NOMO-1 treated with dmso at 0.1 percent for 144 hours (cell line): ENCODE measurements around the gene KLF1.
"Not testable (repeated sequence)": the region's sequence is repeated elsewhere in the genome, so short reads cannot be mapped to it uniquely, and the experiment has no call there.

ENCODE experiments used
- DNase-seq: peaks from one replicate; lab custom pipeline; 2025; ENCODE audit not compliant: unreplicated experiment; lab: John Stamatoyannopoulos, UW

KLF1 gene

GRCh38 chr19:12868540-12869112 is 18.4 kb downstream of the KLF1 start:
- DNase-seq: no peak

GRCh38 chr19:12867120-12868099 is 19.6 kb downstream of the KLF1 start:
- DNase-seq: peak; percentile 29

- no peak for DNase-seq
Observed at GRCh38 chr19:12866416-12867119, 20.4 kb downstream of the KLF1 start.

GRCh38 chr19:12865746-12866415 is 21.1 kb downstream of the KLF1 start:
- DNase-seq: no peak

GRCh38 chr19:12864721-12865715 is 22.0 kb downstream of the KLF1 start:
- no peak for DNase-seq

GRCh38 chr19:12864143-12864542 is 22.9 kb downstream of the KLF1 start:
- no peak for DNase-seq

- no peak for DNase-seq
Observed at GRCh38 chr19:12859546-12859945, 27.5 kb downstream of the KLF1 start.

- DNase-seq: no peak
Observed at GRCh38 chr19:12858041-12858928, 28.7 kb downstream of the KLF1 start.

GRCh38 chr19:12856653-12857052 is 30.3 kb downstream of the KLF1 start:
- no peak for DNase-seq

GRCh38 chr19:12847159-12848139 is 39.6 kb downstream of the KLF1 start:
- peak; percentile 75 for DNase-seq

- not testable (repeated sequence) for DNase-seq
Observed at GRCh38 chr19:12846613-12847012, 40.4 kb downstream of the KLF1 start.

GRCh38 chr19:12843999-12844732 is 42.8 kb downstream of the KLF1 start:
- no peak for DNase-seq

- no peak for DNase-seq
Observed at GRCh38 chr19:12843328-12843727, 43.7 kb downstream of the KLF1 start.

GRCh38 chr19:12842511-12842910 is 44.5 kb downstream of the KLF1 start:
- no peak for DNase-seq

GRCh38 chr19:12841094-12841493 is 45.9 kb downstream of the KLF1 start:
- no peak for DNase-seq

- no peak for DNase-seq
Observed at GRCh38 chr19:12840091-12841079, 46.6 kb downstream of the KLF1 start.
